Measurements from ENCODE around the gene DAPK1.

Gene DAPK1

GRCh38 chr9:87671925-87672324, 174.3 kb downstream of the DAPK1 start:
- no peak for DNase-seq

GRCh38 chr9:87672586-87672985, 174.9 kb downstream of the DAPK1 start:
- DNase-seq = no peak

GRCh38 chr9:87673446-87674120, 175.9 kb downstream of the DAPK1 start:
- DNase-seq = no peak

- no peak for DNase-seq
Observed at GRCh38 chr9:87674565-87675299, 177.1 kb downstream of the DAPK1 start.

GRCh38 chr9:87675906-87676515, 178.3 kb downstream of the DAPK1 start:
- no peak for DNase-seq

- peak; percentile 22 to 51 for DNase-seq
Observed at GRCh38 chr9:87676976-87677775, 179.5 kb downstream of the DAPK1 start.

GRCh38 chr9:87677776-87678587, 180.3 kb downstream of the DAPK1 start:
- no peak for DNase-seq

GRCh38 chr9:87678650-87679355, 181.1 kb downstream of the DAPK1 start:
- DNase-seq = peak; percentile 59 to 64

GRCh38 chr9:87681271-87682061, 183.8 kb downstream of the DAPK1 start:
- DNase-seq = no peak

GRCh38 chr9:87682085-87682484, 184.4 kb downstream of the DAPK1 start:
- DNase-seq = no peak

GRCh38 chr9:87682618-87683017, 185.0 kb downstream of the DAPK1 start:
- DNase-seq = no peak

- DNase-seq = no peak
Observed at GRCh38 chr9:87683751-87684626, 186.3 kb downstream of the DAPK1 start.

- peak; percentile 21 to 39 for DNase-seq
Observed at GRCh38 chr9:87684627-87685219, 187.1 kb downstream of the DAPK1 start.

- peak in 1 of 2 donors; percentile 60 for DNase-seq
Observed at GRCh38 chr9:87685441-87685840, 187.8 kb downstream of the DAPK1 start.

- DNase-seq = peak; percentile 82 to 89
Observed at GRCh38 chr9:87685871-87686519, 188.3 kb downstream of the DAPK1 start.

- no peak for DNase-seq
Observed at GRCh38 chr9:87686520-87687090, 188.9 kb downstream of the DAPK1 start.

GRCh38 chr9:87687207-87687606, 189.5 kb downstream of the DAPK1 start:
- DNase-seq = no peak

GRCh38 chr9:87694236-87694755, 196.6 kb downstream of the DAPK1 start:
- DNase-seq = no peak

Measured in inflammatory macrophage (primary cell).